Neural progenitor cell (in vitro differentiated cells): ENCODE measurements around the gene USP13. TPM values are rescaled to one million over a fixed set of nuclear protein-coding genes. Genes with fewer than 3 reads are reported as not detected.

Experiments used
- DNase-seq: peaks from one replicate; pipeline ENCODE4 v3.0.0-alpha.2; 2016; ENCODE audit warnings: low spot score
- H2AFZ ChIP-seq: fragments of 200-600 bp; sonication (generic); replicated peaks from 2 replicates; pipeline ENCODE4 v1.6.1; 2016; ENCODE audit warnings: antibody characterized with exemption
- H3F3A ChIP-seq: fragments of 200-600 bp; sonication (generic); 2 replicates; pipeline ENCODE4 v1.6.1; 2016; ENCODE audit warnings: antibody characterized with exemption, low read depth
- H3K27ac ChIP-seq: fragments of 200-600 bp; sonication (generic); 2 replicates; pipeline ENCODE4 v1.5.1; 2016; ENCODE audit warnings: mild to moderate bottlenecking
- H3K27me3 ChIP-seq: fragments of 200-600 bp; sonication (generic); 2 replicates; pipeline ENCODE4 v1.6.1; 2016; ENCODE audit warnings: mild to moderate bottlenecking, moderate library complexity
- H3K36me3 ChIP-seq: fragments of 200-600 bp; sonication (generic); 2 replicates; pipeline ENCODE4 v1.5.1; 2016
- H3K4me1 ChIP-seq: fragments of 200-600 bp; sonication (generic); 2 replicates; pipeline ENCODE4 v1.6.1; 2016; ENCODE audit warnings: mixed run types
- H3K4me2 ChIP-seq: fragments of 200-600 bp; sonication (generic); 2 replicates; pipeline ENCODE4 v1.6.1; 2016
- H3K4me3 ChIP-seq: fragments of 200-600 bp; sonication (generic); 2 replicates; pipeline ENCODE4 v1.5.1; 2016
- H3K79me2 ChIP-seq: fragments of 200-600 bp; sonication (generic); 2 replicates; pipeline ENCODE4 v1.6.1; 2016; ENCODE audit warnings: low read depth
- H3K9ac ChIP-seq: fragments of 200-600 bp; sonication (generic); 2 replicates; pipeline ENCODE4 v1.6.1; 2016
- H3K9me3 ChIP-seq: fragments of 200-600 bp; sonication (generic); 2 replicates; pipeline ENCODE4 v1.5.1; 2016; ENCODE audit warnings: low read depth
- H4K20me1 ChIP-seq: fragments of 200-600 bp; sonication (generic); 2 replicates; pipeline ENCODE4 v1.6.1; 2016; ENCODE audit warnings: low read depth
- H3K27ac Mint-ChIP-seq: 3 replicates; pipeline ENCODE4 v1.8.0; 2021; ENCODE audit warnings: mixed read lengths
- H3K27me3 Mint-ChIP-seq: 2 replicates; pipeline ENCODE4 v1.8.0; 2022; ENCODE audit warnings: low read depth, mild to moderate bottlenecking, inconsistent platforms, moderate library complexity, mixed read lengths; ENCODE audit not compliant: insufficient read depth
- H3K36me3 Mint-ChIP-seq: 3 replicates; pipeline ENCODE4 v1.8.0; 2021; ENCODE audit warnings: mixed read lengths
- H3K4me1 Mint-ChIP-seq: 3 replicates; pipeline ENCODE4 v1.8.0; 2021; ENCODE audit warnings: mixed read lengths
- H3K4me3 Mint-ChIP-seq: 3 replicates; pipeline ENCODE4 v1.8.0; 2021; ENCODE audit warnings: mild to moderate bottlenecking, moderate library complexity, mixed read lengths
- H3K9me3 Mint-ChIP-seq: 3 replicates; pipeline ENCODE4 v1.8.0; 2020; ENCODE audit warnings: mixed read lengths
- EZH2 ChIP-seq: fragments of 200-600 bp; sonication (generic); IDR thresholded peaks from 2 replicates; pipeline ENCODE4 v1.6.1; 2017; ENCODE audit warnings: antibody characterized with exemption, mild to moderate bottlenecking, moderate library complexity
- EZH2phosphoT487 ChIP-seq: fragments of 200-600 bp; sonication (generic); IDR thresholded peaks from 2 replicates; pipeline ENCODE4 v1.6.1; 2017; ENCODE audit warnings: antibody characterized with exemption
- total RNA-seq: library from RNA; depleted of rRNA; stranded (reverse); fragments of >200 nt; gene quantifications from 2 replicates; pipeline ENCODE4 v1.2.3, GENCODE V29; 2015; ENCODE audit warnings: low replicate concordance
- TF ChIP-seq, protein P1 (sequence below): fragments of 200-600 bp; sonication (generic); IDR thresholded peaks from 2 replicates; pipeline ENCODE4 v1.5.1; 2017; ENCODE audit warnings: antibody characterized with exemption, mild to moderate bottlenecking

Gene USP13
- total RNA-seq, 1 donor from 2014 or later, result 17.7 TPM

GRCh38 chr3:179730506-179730905 is 77.7 kb downstream of the USP13 start:
- TF ChIP-seq EZH2 (no peak), EZH2phosphoT487 (no peak)
- Mint-ChIP-seq H3K27ac (no peak overlapping the region), H3K4me1 (no peaks in the 10 kb centered on the region), H3K36me3 (peaks cover 38% of the 10 kb centered on the region), H3K27me3 (peaks cover 2% of the 10 kb centered on the region), H3K9me3 (peaks cover 3% of the 10 kb centered on the region), H3K4me3 (no peak overlapping the region)
- Histone ChIP-seq H3F3A (no peaks in the 10 kb centered on the region), H3K9me3 (no peaks in the 10 kb centered on the region), H3K27me3 (no peaks in the 10 kb centered on the region), H4K20me1 (no peaks in the 10 kb centered on the region), H3K36me3 (peaks cover 8% of the 10 kb centered on the region), H3K27ac (no peak overlapping the region), H3K79me2 (no peaks in the 10 kb centered on the region), H2AFZ (no peak overlapping the region), H3K9ac (no peak overlapping the region), H3K4me3 (no peak overlapping the region), H3K4me2 (no peak overlapping the region), H3K4me1 (no peaks in the 10 kb centered on the region)
- no peak for DNase-seq

GRCh38 chr3:179731544-179731943 is 78.7 kb downstream of the USP13 start:
- H3K4me1 ChIP-seq, result no peaks in the 10 kb centered on the region
- no peak overlapping the region for H3K27ac ChIP-seq
- no peaks in the 10 kb centered on the region for H3K27me3 ChIP-seq
- H2AFZ ChIP-seq, result no peak overlapping the region
- H3K4me3 Mint-ChIP-seq, result no peak overlapping the region
- H3K4me1 Mint-ChIP-seq, result no peaks in the 10 kb centered on the region
- no peak overlapping the region for H3K9ac ChIP-seq
- H3K4me2 ChIP-seq, result no peak overlapping the region
- H3K4me3 ChIP-seq, result no peak overlapping the region
- H3K36me3 Mint-ChIP-seq, result peaks cover 29% of the 10 kb centered on the region
- no peak overlapping the region for H3K27ac Mint-ChIP-seq
- TF ChIP-seq EZH2 (no peak), EZH2phosphoT487 (no peak)
- TF ChIP-seq, protein P1, sequence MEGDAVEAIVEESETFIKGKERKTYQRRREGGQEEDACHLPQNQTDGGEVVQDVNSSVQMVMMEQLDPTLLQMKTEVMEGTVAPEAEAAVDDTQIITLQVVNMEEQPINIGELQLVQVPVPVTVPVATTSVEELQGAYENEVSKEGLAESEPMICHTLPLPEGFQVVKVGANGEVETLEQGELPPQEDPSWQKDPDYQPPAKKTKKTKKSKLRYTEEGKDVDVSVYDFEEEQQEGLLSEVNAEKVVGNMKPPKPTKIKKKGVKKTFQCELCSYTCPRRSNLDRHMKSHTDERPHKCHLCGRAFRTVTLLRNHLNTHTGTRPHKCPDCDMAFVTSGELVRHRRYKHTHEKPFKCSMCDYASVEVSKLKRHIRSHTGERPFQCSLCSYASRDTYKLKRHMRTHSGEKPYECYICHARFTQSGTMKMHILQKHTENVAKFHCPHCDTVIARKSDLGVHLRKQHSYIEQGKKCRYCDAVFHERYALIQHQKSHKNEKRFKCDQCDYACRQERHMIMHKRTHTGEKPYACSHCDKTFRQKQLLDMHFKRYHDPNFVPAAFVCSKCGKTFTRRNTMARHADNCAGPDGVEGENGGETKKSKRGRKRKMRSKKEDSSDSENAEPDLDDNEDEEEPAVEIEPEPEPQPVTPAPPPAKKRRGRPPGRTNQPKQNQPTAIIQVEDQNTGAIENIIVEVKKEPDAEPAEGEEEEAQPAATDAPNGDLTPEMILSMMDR, result no peak
- no peaks in the 10 kb centered on the region for H4K20me1 ChIP-seq
- H3K27me3 Mint-ChIP-seq, result peaks cover 2% of the 10 kb centered on the region
- H3K9me3 ChIP-seq, result no peaks in the 10 kb centered on the region
- no peaks in the 10 kb centered on the region for H3F3A ChIP-seq
- H3K9me3 Mint-ChIP-seq, result no peaks in the 10 kb centered on the region
- no peaks in the 10 kb centered on the region for H3K79me2 ChIP-seq
- H3K36me3 ChIP-seq, result peaks cover 7% of the 10 kb centered on the region
- no peak for DNase-seq

- Mint-ChIP-seq H3K9me3 (no peaks in the 10 kb centered on the region), H3K27ac (no peak overlapping the region), H3K4me1 (no peaks in the 10 kb centered on the region), H3K36me3 (peaks cover 33% of the 10 kb centered on the region), H3K4me3 (no peak overlapping the region), H3K27me3 (peaks cover 2% of the 10 kb centered on the region)
- DNase-seq, result no peak
- H2AFZ ChIP-seq, result no peak overlapping the region
- no peak overlapping the region for H3K9ac ChIP-seq
- H3K79me2 ChIP-seq, result no peaks in the 10 kb centered on the region
- H3K9me3 ChIP-seq, result no peaks in the 10 kb centered on the region
- H3K4me3 ChIP-seq, result no peak overlapping the region
- TF ChIP-seq EZH2phosphoT487 (no peak), EZH2 (no peak)
- TF ChIP-seq, protein P1, result no peak
- H3K4me1 ChIP-seq, result no peaks in the 10 kb centered on the region
- H3K27ac ChIP-seq, result no peak overlapping the region
- no peak overlapping the region for H3K4me2 ChIP-seq
- peaks cover 7% of the 10 kb centered on the region for H3K36me3 ChIP-seq
- H3K27me3 ChIP-seq, result no peaks in the 10 kb centered on the region
- H4K20me1 ChIP-seq, result no peaks in the 10 kb centered on the region
- no peaks in the 10 kb centered on the region for H3F3A ChIP-seq
These were observed 80.0 kb downstream of the USP13 start for GRCh38 chr3:179732661-179733348.

GRCh38 chr3:179733797-179734196 is 81.0 kb downstream of the USP13 start:
- Histone ChIP-seq H3K4me2 (no peak overlapping the region), H3K27me3 (no peaks in the 10 kb centered on the region), H3K9me3 (no peaks in the 10 kb centered on the region), H3K79me2 (no peaks in the 10 kb centered on the region), H3K27ac (no peak overlapping the region), H3K4me3 (no peak overlapping the region), H2AFZ (no peak overlapping the region), H3K36me3 (peaks cover 7% of the 10 kb centered on the region), H3K9ac (no peak overlapping the region), H4K20me1 (no peaks in the 10 kb centered on the region), H3K4me1 (no peaks in the 10 kb centered on the region), H3F3A (no peaks in the 10 kb centered on the region)
- DNase-seq, result no peak
- Mint-ChIP-seq H3K36me3 (peaks cover 34% of the 10 kb centered on the region), H3K27me3 (peaks cover 2% of the 10 kb centered on the region), H3K4me3 (no peak overlapping the region), H3K9me3 (no peaks in the 10 kb centered on the region), H3K27ac (peak overlapping the region; percentile 52), H3K4me1 (no peaks in the 10 kb centered on the region)
- TF ChIP-seq, protein P1, result no peak
- TF ChIP-seq EZH2phosphoT487 (no peak), EZH2 (no peak)
